ENCODE results near the gene DNASE2.

- no peak for TF ChIP-seq POLR2A (IDR thresholded peaks at IDR 0.05)
- TF ChIP-seq, protein P1, sequence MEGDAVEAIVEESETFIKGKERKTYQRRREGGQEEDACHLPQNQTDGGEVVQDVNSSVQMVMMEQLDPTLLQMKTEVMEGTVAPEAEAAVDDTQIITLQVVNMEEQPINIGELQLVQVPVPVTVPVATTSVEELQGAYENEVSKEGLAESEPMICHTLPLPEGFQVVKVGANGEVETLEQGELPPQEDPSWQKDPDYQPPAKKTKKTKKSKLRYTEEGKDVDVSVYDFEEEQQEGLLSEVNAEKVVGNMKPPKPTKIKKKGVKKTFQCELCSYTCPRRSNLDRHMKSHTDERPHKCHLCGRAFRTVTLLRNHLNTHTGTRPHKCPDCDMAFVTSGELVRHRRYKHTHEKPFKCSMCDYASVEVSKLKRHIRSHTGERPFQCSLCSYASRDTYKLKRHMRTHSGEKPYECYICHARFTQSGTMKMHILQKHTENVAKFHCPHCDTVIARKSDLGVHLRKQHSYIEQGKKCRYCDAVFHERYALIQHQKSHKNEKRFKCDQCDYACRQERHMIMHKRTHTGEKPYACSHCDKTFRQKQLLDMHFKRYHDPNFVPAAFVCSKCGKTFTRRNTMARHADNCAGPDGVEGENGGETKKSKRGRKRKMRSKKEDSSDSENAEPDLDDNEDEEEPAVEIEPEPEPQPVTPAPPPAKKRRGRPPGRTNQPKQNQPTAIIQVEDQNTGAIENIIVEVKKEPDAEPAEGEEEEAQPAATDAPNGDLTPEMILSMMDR (IDR thresholded peaks at IDR 0.05): no peak
Observed at GRCh38 chr19:12899891-12900518, 18.8 kb upstream of the DNASE2 start.

All from body of pancreas (tissue), 4 donors.